ENCODE results near the gene CPLANE1.

The CPLANE1 gene

GRCh38 chr5:37206736-37207135 is 42.4 kb downstream of the CPLANE1 start:
- H3K79me2 ChIP-seq (ENCODE audit: control insufficient read depth, insufficient read depth, low read length, poor library complexity): no peaks in the 10 kb centered on the region
- H3K23ac ChIP-seq (ENCODE audit: low read length): no peak overlapping the region
- H3K36me3 ChIP-seq (ENCODE audit: control insufficient read depth in 1 of 2, insufficient read depth in 2 of 2, low read length in 2 of 2): peaks cover 7 to 12% of the 10 kb centered on the region in 2 experiments
- H3K9ac ChIP-seq (ENCODE audit: low read length): no peak overlapping the region
- no peak overlapping the region for H3K27ac ChIP-seq (ENCODE audit: low read depth, low read length)
- H3K9me3 ChIP-seq (ENCODE audit: insufficient read depth, low read depth, low read length): no peaks in the 10 kb centered on the region
- H3K27me3 ChIP-seq (ENCODE audit: insufficient read depth, low read length): no peaks in the 10 kb centered on the region
- H4K8ac ChIP-seq (ENCODE audit: low read depth, low read length): no peak overlapping the region
- no peak overlapping the region for H2BK120ac ChIP-seq (ENCODE audit: insufficient read depth, low read length, poor library complexity)
- H2AFZ ChIP-seq (ENCODE audit: insufficient read depth, low read length, poor library complexity): no peak overlapping the region
- H3K79me1 ChIP-seq (ENCODE audit: low read length): no peaks in the 10 kb centered on the region
- no peak for DNase-seq
- H3K4me2 ChIP-seq (ENCODE audit: low read length): no peak overlapping the region
- no peak overlapping the region for H2BK12ac ChIP-seq (ENCODE audit: low read length)
- no peak overlapping the region for H2AK5ac ChIP-seq (ENCODE audit: low read length)
- H3K4me3 ChIP-seq (ENCODE audit: low read depth, low read length): no peak overlapping the region
- H3K4me1 ChIP-seq (ENCODE audit: control insufficient read depth in 1 of 2, insufficient read depth in 2 of 2, low read length in 2 of 2): peaks cover 4 to 6% of the 10 kb centered on the region in 2 experiments
- H2BK5ac ChIP-seq (ENCODE audit: low read depth, low read length, poor library complexity): no peak overlapping the region
- H3K4ac ChIP-seq (ENCODE audit: low read depth, low read length): no peak overlapping the region
- H3K14ac ChIP-seq (ENCODE audit: low read length): no peak overlapping the region
- no peak overlapping the region for H4K91ac ChIP-seq (ENCODE audit: low read depth, low read length)
- no peak overlapping the region for H3K18ac ChIP-seq (ENCODE audit: low read length)
- WGBS (ENCODE audit: extremely low coverage, insufficient coverage, insufficient read length): no CpG with 5 or more reads among the region's 2 CpGs
- H4K12ac ChIP-seq (ENCODE audit: low read depth, low read length): no peak overlapping the region

- Histone ChIP-seq H3K4ac (ENCODE audit: low read depth, low read length) (no peak overlapping the region), H3K27ac (ENCODE audit: low read depth, low read length) (no peak overlapping the region), H3K27me3 (ENCODE audit: insufficient read depth, low read length) (no peaks in the 10 kb centered on the region), H4K91ac (ENCODE audit: low read depth, low read length) (no peak overlapping the region), H3K79me1 (ENCODE audit: low read length) (no peaks in the 10 kb centered on the region), H3K9me3 (ENCODE audit: insufficient read depth, low read depth, low read length) (no peaks in the 10 kb centered on the region), H3K4me2 (ENCODE audit: low read length) (no peak overlapping the region), H3K36me3 (ENCODE audit: control insufficient read depth in 1 of 2, insufficient read depth in 2 of 2, low read length in 2 of 2) (peaks cover 10 to 12% of the 10 kb centered on the region in 2 experiments), H3K4me1 (ENCODE audit: control insufficient read depth in 1 of 2, insufficient read depth in 2 of 2, low read length in 2 of 2) (no peaks in the 10 kb centered on the region), H2AK5ac (ENCODE audit: low read length) (no peak overlapping the region), H2AFZ (ENCODE audit: insufficient read depth, low read length, poor library complexity) (no peak overlapping the region), H3K14ac (ENCODE audit: low read length) (no peak overlapping the region), H3K79me2 (ENCODE audit: control insufficient read depth, insufficient read depth, low read length, poor library complexity) (no peaks in the 10 kb centered on the region), H3K9ac (ENCODE audit: low read length) (no peak overlapping the region), H3K4me3 (ENCODE audit: low read depth, low read length) (no peak overlapping the region), H2BK5ac (ENCODE audit: low read depth, low read length, poor library complexity) (no peak overlapping the region), H3K23ac (ENCODE audit: low read length) (no peak overlapping the region), H4K12ac (ENCODE audit: low read depth, low read length) (no peak overlapping the region), H2BK120ac (ENCODE audit: insufficient read depth, low read length, poor library complexity) (no peak overlapping the region), H3K18ac (ENCODE audit: low read length) (no peak overlapping the region), H4K8ac (ENCODE audit: low read depth, low read length) (no peak overlapping the region), H2BK12ac (ENCODE audit: low read length) (no peak overlapping the region)
- no CpG with 5 or more reads among the region's 2 CpGs for WGBS (ENCODE audit: extremely low coverage, insufficient coverage, insufficient read length)
- no peak for DNase-seq
Observed at GRCh38 chr5:37198842-37199241, 50.3 kb downstream of the CPLANE1 start.

GRCh38 chr5:37198061-37198460 is 51.1 kb downstream of the CPLANE1 start:
- no peaks in the 10 kb centered on the region for H3K27me3 ChIP-seq (ENCODE audit: insufficient read depth, low read length)
- WGBS (ENCODE audit: extremely low coverage, insufficient coverage, insufficient read length): no CpG with 5 or more reads among the region's 3 CpGs
- no peak overlapping the region for H2AK5ac ChIP-seq (ENCODE audit: low read length)
- no peak overlapping the region for H3K23ac ChIP-seq (ENCODE audit: low read length)
- no peak overlapping the region for H3K4me2 ChIP-seq (ENCODE audit: low read length)
- no peaks in the 10 kb centered on the region for H3K79me2 ChIP-seq (ENCODE audit: control insufficient read depth, insufficient read depth, low read length, poor library complexity)
- H3K4ac ChIP-seq (ENCODE audit: low read depth, low read length): no peak overlapping the region
- no peaks in the 10 kb centered on the region for H3K79me1 ChIP-seq (ENCODE audit: low read length)
- H3K9ac ChIP-seq (ENCODE audit: low read length): no peak overlapping the region
- H4K8ac ChIP-seq (ENCODE audit: low read depth, low read length): no peak overlapping the region
- no peak overlapping the region for H2BK120ac ChIP-seq (ENCODE audit: insufficient read depth, low read length, poor library complexity)
- no peak overlapping the region for H4K91ac ChIP-seq (ENCODE audit: low read depth, low read length)
- H2BK12ac ChIP-seq (ENCODE audit: low read length): no peak overlapping the region
- no peak for DNase-seq
- no peak overlapping the region for H2AFZ ChIP-seq (ENCODE audit: insufficient read depth, low read length, poor library complexity)
- no peaks in the 10 kb centered on the region for H3K9me3 ChIP-seq (ENCODE audit: insufficient read depth, low read depth, low read length)
- H3K14ac ChIP-seq (ENCODE audit: low read length): no peak overlapping the region
- no peak overlapping the region for H3K27ac ChIP-seq (ENCODE audit: low read depth, low read length)
- no peak overlapping the region for H4K12ac ChIP-seq (ENCODE audit: low read depth, low read length)
- H3K18ac ChIP-seq (ENCODE audit: low read length): no peak overlapping the region
- H3K36me3 ChIP-seq (ENCODE audit: control insufficient read depth in 1 of 2, insufficient read depth in 2 of 2, low read length in 2 of 2): peaks cover 7 to 9% of the 10 kb centered on the region in 2 experiments
- no peak overlapping the region for H2BK5ac ChIP-seq (ENCODE audit: low read depth, low read length, poor library complexity)
- no peaks in the 10 kb centered on the region for H3K4me1 ChIP-seq (ENCODE audit: control insufficient read depth in 1 of 2, insufficient read depth in 2 of 2, low read length in 2 of 2)
- H3K4me3 ChIP-seq (ENCODE audit: low read depth, low read length): no peak overlapping the region

- H2BK12ac ChIP-seq (ENCODE audit: low read length): no peak overlapping the region
- H2AK5ac ChIP-seq (ENCODE audit: low read length): no peak overlapping the region
- H4K8ac ChIP-seq (ENCODE audit: low read depth, low read length): no peak overlapping the region
- H3K4me3 ChIP-seq (ENCODE audit: low read depth, low read length): no peak overlapping the region
- H4K12ac ChIP-seq (ENCODE audit: low read depth, low read length): no peak overlapping the region
- no peak overlapping the region for H3K27ac ChIP-seq (ENCODE audit: low read depth, low read length)
- H3K23ac ChIP-seq (ENCODE audit: low read length): no peak overlapping the region
- no peaks in the 10 kb centered on the region for H3K4me1 ChIP-seq (ENCODE audit: control insufficient read depth in 1 of 2, insufficient read depth in 2 of 2, low read length in 2 of 2)
- H3K4me2 ChIP-seq (ENCODE audit: low read length): no peak overlapping the region
- no peaks in the 10 kb centered on the region for H3K9me3 ChIP-seq (ENCODE audit: insufficient read depth, low read depth, low read length)
- no peak overlapping the region for H2BK5ac ChIP-seq (ENCODE audit: low read depth, low read length, poor library complexity)
- H3K18ac ChIP-seq (ENCODE audit: low read length): no peak overlapping the region
- H2AFZ ChIP-seq (ENCODE audit: insufficient read depth, low read length, poor library complexity): no peak overlapping the region
- H3K79me1 ChIP-seq (ENCODE audit: low read length): no peaks in the 10 kb centered on the region
- H2BK120ac ChIP-seq (ENCODE audit: insufficient read depth, low read length, poor library complexity): no peak overlapping the region
- WGBS (ENCODE audit: extremely low coverage, insufficient coverage, insufficient read length): no CpG with 5 or more reads among the region's 3 CpGs
- H3K14ac ChIP-seq (ENCODE audit: low read length): no peak overlapping the region
- peaks cover 12% of the 10 kb centered on the region in 2 experiments for H3K36me3 ChIP-seq (ENCODE audit: control insufficient read depth in 1 of 2, insufficient read depth in 2 of 2, low read length in 2 of 2)
- no peaks in the 10 kb centered on the region for H3K27me3 ChIP-seq (ENCODE audit: insufficient read depth, low read length)
- H3K79me2 ChIP-seq (ENCODE audit: control insufficient read depth, insufficient read depth, low read length, poor library complexity): no peaks in the 10 kb centered on the region
- DNase-seq: no peak
- H3K4ac ChIP-seq (ENCODE audit: low read depth, low read length): no peak overlapping the region
- H4K91ac ChIP-seq (ENCODE audit: low read depth, low read length): no peak overlapping the region
- H3K9ac ChIP-seq (ENCODE audit: low read length): no peak overlapping the region
Observed at GRCh38 chr5:37197340-37198050, 51.7 kb downstream of the CPLANE1 start.
